Progenitor cell of endocrine pancreas (in vitro differentiated cells): ENCODE measurements around the gene MESP2. TPM values are rescaled to one million over a fixed set of nuclear protein-coding genes. Genes with fewer than 3 reads are reported as not detected.

Experiments
- DNase-seq: peaks from one replicate; pipeline ENCODE4 v3.0.0; 2021; ENCODE audit warnings: low spot score; ENCODE audit not compliant: unreplicated experiment
- H3K27ac Mint-ChIP-seq: 2 replicates; pipeline ENCODE4 v1.8.0; 2021; ENCODE audit warnings: mild to moderate bottlenecking, moderate library complexity, mixed read lengths
- H3K27me3 Mint-ChIP-seq: 2 replicates; pipeline ENCODE4 v1.8.0; 2021; ENCODE audit warnings: mixed read lengths
- H3K36me3 Mint-ChIP-seq: 2 replicates; pipeline ENCODE4 v1.8.0; 2022; ENCODE audit warnings: mixed read lengths; ENCODE audit not compliant: insufficient read depth
- H3K4me1 Mint-ChIP-seq: 2 replicates; pipeline ENCODE4 v1.8.0; 2021; ENCODE audit warnings: low read depth, mixed read lengths
- H3K4me3 Mint-ChIP-seq: 2 replicates; pipeline ENCODE4 v1.8.0; 2021; ENCODE audit warnings: low read depth, mild to moderate bottlenecking, moderate library complexity, mixed read lengths
- H3K9me3 Mint-ChIP-seq: 2 replicates; pipeline ENCODE4 v1.8.0; 2021; ENCODE audit warnings: low read depth, mixed read lengths
- CTCF ChIP-seq: fragments of 200-600 bp; sonication (generic); IDR thresholded peaks from one replicate; pipeline ENCODE4 v1.5.0; 2021; ENCODE audit warnings: antibody characterized with exemption, mild to moderate bottlenecking; ENCODE audit not compliant: unreplicated experiment
- total RNA-seq: library from RNA; stranded (reverse); gene quantifications from 2 replicates; pipeline ENCODE4 v1.2.1, GENCODE V29; 2021

MESP2 gene
- total RNA-seq, 1 donor from 2014 or later, result not detected

- no peak overlapping the region for H3K27ac Mint-ChIP-seq
- no peak for TF ChIP-seq CTCF
- H3K4me3 Mint-ChIP-seq, result no peak overlapping the region
- peaks cover 13% of the 10 kb centered on the region for H3K27me3 Mint-ChIP-seq
- no peaks in the 10 kb centered on the region for H3K4me1 Mint-ChIP-seq
- no peaks in the 10 kb centered on the region for H3K9me3 Mint-ChIP-seq
- no peaks in the 10 kb centered on the region for H3K36me3 Mint-ChIP-seq
- no peak for DNase-seq
Observed at GRCh38 chr15:89745768-89746167, 30.4 kb upstream of the MESP2 start.

- Mint-ChIP-seq H3K4me3 (no peak overlapping the region), H3K9me3 (no peaks in the 10 kb centered on the region), H3K27ac (no peak overlapping the region), H3K36me3 (no peaks in the 10 kb centered on the region), H3K27me3 (peaks cover 14% of the 10 kb centered on the region), H3K4me1 (no peaks in the 10 kb centered on the region)
- no peak for DNase-seq
- TF ChIP-seq CTCF, result no peak
Observed at GRCh38 chr15:89746386-89746780, 29.7 kb upstream of the MESP2 start.

GRCh38 chr15:89747708-89748682 is 28.1 kb upstream of the MESP2 start:
- Mint-ChIP-seq H3K36me3 (no peaks in the 10 kb centered on the region), H3K9me3 (no peaks in the 10 kb centered on the region), H3K27me3 (peaks cover 17% of the 10 kb centered on the region), H3K27ac (no peak overlapping the region), H3K4me1 (no peaks in the 10 kb centered on the region), H3K4me3 (no peak overlapping the region)
- no peak for TF ChIP-seq CTCF
- no peak for DNase-seq

GRCh38 chr15:89749054-89749453 is 27.1 kb upstream of the MESP2 start:
- no peaks in the 10 kb centered on the region for H3K4me1 Mint-ChIP-seq
- H3K4me3 Mint-ChIP-seq, result no peak overlapping the region
- TF ChIP-seq CTCF, result no peak
- DNase-seq, result no peak
- H3K27ac Mint-ChIP-seq, result no peak overlapping the region
- H3K36me3 Mint-ChIP-seq, result no peaks in the 10 kb centered on the region
- H3K9me3 Mint-ChIP-seq, result no peaks in the 10 kb centered on the region
- peaks cover 21% of the 10 kb centered on the region for H3K27me3 Mint-ChIP-seq

- no peak for DNase-seq
- no peaks in the 10 kb centered on the region for H3K9me3 Mint-ChIP-seq
- H3K27ac Mint-ChIP-seq, result no peak overlapping the region
- no peaks in the 10 kb centered on the region for H3K36me3 Mint-ChIP-seq
- no peak for TF ChIP-seq CTCF
- peak overlapping the region; percentile 52 for H3K4me3 Mint-ChIP-seq
- no peaks in the 10 kb centered on the region for H3K4me1 Mint-ChIP-seq
- peaks cover 23% of the 10 kb centered on the region for H3K27me3 Mint-ChIP-seq
Observed at GRCh38 chr15:89749526-89749925, 26.6 kb upstream of the MESP2 start.
